NK-92 (cell line): Measurements from ENCODE around the gene ANO4.
"Not testable (repeated sequence)": the region's sequence is repeated elsewhere in the genome, so short reads cannot be mapped to it uniquely, and the experiment has no call there.

Experiments
- DNase-seq: peaks from one replicate; lab custom pipeline; 2025; ENCODE audit not compliant: unreplicated experiment; lab: John Stamatoyannopoulos, UW

The ANO4 gene

GRCh38 chr12:100868487-100868886 lies 73.9 kb downstream of the ANO4 start:
- DNase-seq, result no peak

DNA sequence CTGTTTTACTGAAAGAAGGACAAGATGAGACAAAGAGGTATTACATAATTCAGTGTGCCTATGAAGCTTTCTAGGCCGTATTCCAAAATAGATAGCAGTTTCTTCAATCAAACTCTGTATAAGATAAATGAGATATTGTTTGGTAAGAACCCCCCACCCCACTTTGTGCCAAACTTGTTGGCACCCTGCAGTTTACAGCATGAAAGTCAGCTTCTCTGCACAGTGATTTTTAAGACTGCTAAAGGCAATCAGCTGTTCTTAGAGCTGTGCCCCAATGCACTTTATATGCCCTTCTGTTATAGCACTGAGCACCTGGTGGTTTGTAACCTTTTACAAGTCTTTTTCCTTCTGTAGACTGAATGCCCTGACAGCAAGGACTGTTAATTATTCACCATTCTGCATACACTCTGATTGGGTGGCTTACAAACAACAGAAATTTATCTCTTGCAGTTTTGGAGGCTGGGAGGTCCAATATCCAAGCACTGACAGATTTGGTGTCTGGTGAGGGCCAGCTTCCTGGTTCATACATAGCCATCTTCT lies 76.7 kb downstream of the ANO4 start:
- no peak for DNase-seq

GRCh38 chr12:100875156-100875555 lies 80.6 kb downstream of the ANO4 start:
- no peak for DNase-seq

- DNase-seq, result no peak
These were observed 81.2 kb downstream of the ANO4 start for GRCh38 chr12:100875771-100876170.

DNA sequence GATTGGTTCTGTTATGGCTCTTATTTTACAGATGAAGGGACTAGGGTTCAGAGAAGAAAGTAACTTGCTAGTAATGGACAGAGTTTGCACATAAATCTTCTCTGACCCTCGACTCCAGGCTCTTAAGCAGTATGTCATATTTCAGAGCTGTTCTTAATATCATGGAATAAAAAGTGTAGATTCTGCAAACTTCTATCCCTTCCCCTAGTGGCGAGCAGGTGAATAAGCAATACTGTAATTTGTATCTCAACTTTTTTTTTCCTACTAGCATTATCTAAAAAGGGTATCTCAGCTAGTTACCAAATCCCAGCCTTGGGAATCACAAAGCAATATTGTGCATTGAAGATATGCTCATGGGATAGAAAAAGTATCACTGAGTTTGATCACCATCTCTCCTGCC lies 83.2 kb downstream of the ANO4 start:
- DNase-seq, result no peak

DNA sequence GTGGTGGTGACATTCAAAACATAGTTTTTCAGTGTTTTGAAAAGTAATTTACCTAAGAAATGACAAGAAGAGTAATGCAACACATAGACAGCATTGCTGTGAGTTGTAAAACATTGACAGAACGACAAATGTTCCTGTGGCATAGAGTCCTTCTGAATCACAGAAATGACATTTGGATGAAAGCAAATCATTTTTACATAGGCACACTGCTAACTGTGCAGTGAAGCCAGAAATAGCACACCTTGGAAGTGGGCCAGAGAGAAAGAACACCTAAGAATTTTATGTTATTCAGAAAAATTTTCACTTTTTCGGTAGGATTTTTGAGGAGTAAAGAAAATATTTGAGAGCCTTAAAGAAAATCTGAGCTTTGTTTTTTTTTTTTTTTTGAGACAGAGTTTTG lies 100.6 kb downstream of the ANO4 start:
- no peak for DNase-seq

- no peak for DNase-seq
These were observed 101.6 kb downstream of the ANO4 start for GRCh38 chr12:100896192-100896591.

DNA sequence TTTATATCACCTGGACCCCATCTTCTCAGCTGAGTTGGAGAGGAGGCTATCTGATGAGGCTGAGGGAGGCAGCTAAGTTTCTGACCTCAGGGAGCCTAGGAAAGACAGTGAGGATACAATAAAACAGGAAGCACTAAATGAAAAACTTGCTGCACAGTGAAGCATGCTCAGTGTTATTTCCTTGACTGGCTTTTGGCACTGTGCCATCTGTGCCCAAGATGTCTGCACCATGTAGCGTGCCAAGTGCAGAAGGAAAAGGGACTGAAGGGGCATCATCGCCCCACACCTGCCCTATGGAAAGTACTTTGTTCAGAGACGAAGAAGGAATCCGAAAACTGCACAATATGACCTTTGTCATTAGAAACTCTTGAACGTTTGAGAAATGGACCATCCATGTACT lies 102.7 kb downstream of the ANO4 start:
- DNase-seq, result no peak

- no peak for DNase-seq
These were observed 104.7 kb downstream of the ANO4 start for GRCh38 chr12:100899301-100899700.

DNA sequence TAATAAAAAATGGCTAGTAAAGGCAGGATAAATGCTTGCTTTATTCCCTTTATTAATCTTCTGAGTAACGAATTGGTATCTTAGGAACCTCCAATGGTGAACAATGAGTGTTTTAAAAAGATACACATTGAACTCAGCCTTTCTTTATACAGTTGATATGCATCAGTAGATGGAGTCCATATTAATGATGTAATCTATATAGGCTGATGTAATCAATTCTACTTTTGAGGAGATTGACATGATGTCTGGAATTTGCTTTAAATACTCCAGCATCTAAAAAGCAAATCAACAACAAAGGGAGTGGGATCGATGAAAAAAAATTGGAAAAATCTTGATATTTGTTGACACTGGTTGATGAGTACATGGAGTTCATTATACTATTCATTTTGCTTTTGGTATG lies 106.2 kb downstream of the ANO4 start:
- DNase-seq, result no peak

- DNase-seq, result no peak
These were observed 106.7 kb downstream of the ANO4 start for GRCh38 chr12:100901266-100901665.

- no peak for DNase-seq
These were observed 109.7 kb downstream of the ANO4 start for GRCh38 chr12:100904270-100904669.

DNA sequence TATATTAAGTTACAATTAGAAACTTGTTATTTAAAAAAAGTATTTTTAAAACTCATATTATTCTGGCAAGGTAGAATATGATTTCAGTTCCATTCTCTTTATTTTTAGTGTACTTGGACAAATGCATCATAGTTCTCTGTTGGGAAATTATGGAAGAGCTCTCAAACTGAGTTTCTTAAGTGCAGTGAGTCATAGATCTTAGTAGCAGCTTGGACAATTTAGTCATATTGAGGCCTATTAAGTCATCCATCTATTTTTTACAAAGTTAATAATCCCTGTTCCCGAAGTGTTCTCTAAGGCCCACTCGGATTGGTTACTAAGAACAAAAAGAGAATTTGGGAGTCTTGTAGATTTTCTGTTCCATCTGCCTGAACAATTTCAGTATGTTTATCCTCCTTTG lies 113.9 kb downstream of the ANO4 start:
- no peak for DNase-seq

DNA sequence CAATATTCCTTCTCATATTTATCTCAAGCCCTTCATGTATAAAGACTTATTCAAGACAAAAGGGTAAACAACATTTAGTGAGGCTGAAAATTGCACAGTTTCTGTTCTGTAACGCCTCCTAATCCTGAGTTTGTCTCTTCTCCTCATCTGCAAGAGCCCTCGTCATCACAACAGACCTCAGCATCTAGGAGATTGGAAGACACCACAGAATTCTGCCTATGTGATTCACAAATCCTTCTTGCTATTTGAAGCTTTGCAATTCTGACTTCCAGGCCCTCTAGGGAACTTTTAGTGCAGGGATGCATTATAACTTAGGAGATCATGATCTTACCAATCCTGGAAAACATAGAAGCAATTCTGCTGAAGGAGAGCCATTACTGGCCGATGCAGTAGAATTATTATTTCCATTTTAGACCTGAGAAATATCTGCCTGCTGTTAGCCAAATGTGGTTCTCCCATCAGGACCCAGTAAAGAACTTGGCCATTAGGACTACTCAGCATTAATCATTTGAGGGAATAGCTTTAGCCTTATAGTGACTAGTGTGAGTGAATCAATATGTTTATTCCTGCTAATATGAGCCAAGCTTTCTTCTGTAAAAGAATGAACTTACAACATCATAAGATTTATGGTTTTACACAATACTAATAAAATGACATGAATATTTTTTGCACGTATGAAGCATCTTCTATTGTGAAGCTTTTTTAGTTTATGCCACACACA lies 119.5 kb downstream of the ANO4 start:
- no peak for DNase-seq

DNA sequence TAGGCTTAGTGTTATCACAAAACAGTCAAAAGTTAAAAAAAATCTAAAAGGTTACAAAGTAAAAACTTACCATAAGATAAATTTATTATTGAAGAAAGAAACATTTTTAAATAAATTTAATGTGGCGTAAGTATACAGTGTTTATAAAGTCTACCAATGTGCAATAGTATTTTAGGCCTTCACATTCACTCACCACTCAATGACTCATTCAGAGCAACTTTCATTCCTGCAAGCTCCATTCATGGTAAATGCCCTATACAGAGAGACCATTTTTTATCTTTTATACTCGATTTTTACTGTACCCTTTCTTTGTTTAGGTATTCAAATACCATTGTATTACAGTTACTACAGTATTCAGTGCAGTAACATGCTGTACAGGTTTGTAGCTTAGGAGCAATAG lies 124.5 kb downstream of the ANO4 start:
- no peak for DNase-seq

DNA sequence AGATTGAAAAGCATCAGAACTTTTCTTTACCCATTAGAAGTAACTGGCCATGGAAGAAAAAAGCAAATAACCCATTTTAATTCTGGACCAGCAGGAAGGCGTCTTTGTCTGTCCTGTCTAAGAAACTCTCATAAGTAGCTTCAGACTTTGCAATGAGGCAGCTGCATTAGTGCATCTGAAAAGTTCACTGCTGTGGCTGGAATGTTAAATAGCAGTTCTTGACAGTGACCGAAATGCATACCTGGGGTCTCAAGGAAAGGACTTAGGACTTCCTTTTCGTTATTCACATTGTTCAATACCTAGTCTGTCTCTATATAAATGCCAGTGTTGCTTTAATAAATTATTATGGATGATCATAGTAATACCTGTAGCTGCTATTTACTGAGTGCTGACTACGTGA lies 125.9 kb downstream of the ANO4 start:
- no peak for DNase-seq

DNA sequence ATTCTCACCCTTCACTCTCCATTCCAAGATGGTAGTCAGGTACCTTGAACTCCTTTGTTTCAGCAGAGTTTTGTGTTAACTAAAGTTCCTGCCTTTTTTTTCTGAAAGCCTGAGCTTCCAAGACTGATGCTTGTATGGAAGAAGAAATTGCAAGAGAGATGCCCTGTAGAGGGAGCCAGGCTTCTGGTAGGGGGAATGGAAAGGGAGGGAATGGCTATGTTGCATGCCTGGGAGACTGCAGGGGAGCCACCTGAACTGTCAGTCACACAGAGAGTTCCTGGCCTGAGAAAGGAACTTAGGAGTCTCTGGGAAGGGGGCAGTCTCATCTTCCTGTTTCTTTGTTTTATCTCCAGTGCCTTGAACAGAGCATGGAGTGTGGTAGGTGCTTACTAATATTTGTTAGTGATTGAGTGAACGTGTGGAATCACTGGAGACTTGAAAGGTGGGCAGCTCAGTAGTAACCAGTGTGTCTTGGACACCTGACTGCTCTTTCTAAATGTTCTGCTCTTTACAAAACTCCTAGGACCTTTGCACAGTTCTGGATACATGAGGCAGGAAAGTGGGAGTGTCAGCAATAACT lies 132.2 kb downstream of the ANO4 start:
- no peak for DNase-seq

DNA sequence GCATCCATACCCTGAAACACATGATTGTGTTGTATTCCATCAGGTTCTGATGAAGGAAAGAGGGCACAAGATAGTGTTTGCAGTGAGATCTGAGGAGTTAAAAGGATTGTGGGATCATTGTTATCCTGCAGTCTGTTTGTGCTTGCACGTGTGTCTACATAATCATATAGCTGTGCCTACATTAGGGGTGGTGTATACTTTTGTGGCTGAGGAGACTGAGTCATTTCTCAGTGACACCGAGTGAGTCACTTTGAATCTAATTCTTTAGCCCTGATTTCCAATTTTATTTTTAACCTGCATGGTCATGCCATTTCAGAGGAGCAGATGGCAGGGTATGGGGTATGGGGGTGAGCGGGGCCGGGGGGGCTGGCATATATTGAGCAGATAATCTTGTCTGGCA lies 133.2 kb downstream of the ANO4 start:
- DNase-seq, result no peak

- no peak for DNase-seq
These were observed 138.0 kb downstream of the ANO4 start for GRCh38 chr12:100932571-100932970.

DNA sequence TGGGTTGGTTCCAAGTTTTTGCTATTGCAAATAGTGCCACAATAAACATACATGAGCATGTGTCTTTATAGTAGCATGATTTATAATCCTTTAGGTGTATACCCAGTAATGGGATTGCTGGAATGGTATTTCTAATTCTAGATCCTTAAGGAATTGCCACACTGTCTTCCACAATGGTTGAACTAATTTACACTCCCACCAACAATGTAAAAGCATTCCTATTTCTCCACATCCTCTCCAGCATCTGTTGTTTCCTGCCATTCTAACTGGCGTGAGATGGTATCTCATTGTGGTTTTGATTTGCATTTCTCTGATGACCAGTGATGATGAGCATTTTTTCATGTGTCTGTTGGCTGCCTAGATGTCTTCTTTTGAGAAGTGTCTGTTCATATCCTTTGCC lies 139.0 kb downstream of the ANO4 start:
- not testable (repeated sequence) for DNase-seq

DNA sequence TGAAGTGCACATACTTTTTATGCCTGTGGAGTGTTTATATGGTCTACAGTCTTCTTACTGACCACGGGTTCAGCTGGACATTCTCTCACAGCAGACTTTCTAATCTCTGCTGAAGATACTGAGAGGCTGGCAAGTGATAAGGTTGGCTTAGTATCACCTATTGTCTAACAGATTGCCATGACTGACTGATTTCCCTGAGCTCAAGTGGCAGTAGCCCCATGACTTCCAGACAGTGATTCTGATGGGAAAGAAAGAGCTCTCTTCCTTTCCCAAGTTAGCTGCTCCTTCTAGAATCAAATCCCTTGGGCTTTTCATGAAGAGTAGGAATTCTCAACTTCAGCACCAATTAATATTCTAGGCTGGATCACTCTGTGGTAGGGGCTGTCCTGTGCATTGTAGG lies 141.4 kb downstream of the ANO4 start:
- no peak for DNase-seq

DNA sequence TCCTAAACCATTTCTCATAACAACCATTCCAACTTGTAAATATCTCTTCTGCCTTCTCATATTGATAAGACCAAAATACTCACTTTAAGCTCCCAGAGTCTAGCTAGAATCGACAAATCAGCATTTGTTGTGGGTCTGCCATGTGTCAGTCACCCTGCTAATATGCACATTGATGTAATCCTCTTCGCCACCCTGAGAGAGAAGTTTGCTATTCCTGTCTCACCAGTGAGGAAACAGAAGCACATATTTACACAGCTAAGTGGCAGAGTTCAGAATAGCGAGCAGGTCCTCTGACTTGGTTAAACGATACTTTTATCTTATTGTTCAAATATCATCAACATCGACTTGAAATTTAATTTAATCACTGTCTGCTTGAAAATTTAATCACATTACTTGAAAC lies 142.1 kb downstream of the ANO4 start:
- DNase-seq, result no peak

- no peak for DNase-seq
These were observed 145.9 kb downstream of the ANO4 start for GRCh38 chr12:100940503-100940902.
